Measurements from ENCODE around the gene MTF2.

The MTF2 gene

DNA sequence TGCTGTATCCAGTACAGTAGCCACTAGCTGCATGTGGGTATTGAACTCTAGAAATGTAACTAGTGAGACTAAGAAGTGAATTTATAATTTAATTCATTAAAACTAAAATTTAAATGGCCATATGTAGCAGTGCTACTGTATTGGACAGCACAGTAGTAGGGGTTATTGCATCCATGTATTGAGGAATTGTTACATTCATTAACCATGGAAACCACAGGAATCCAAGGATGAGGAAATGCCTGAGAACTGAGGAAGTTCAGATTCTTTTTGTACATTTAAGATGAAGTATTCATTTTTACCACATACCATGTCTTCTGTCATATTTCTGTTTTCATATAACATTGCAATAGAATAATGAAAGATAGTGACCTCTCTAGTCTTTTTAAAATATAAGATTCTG, 2.6 kb downstream of the MTF2 start:
- DNase-seq, result peak; percentile 2 to 73
- H3K4me2 ChIP-seq (ENCODE audit: low read length), result no peak overlapping the region
- no peak overlapping the region for H2BK120ac ChIP-seq (ENCODE audit: insufficient read depth, low read length, poor library complexity)
- no peak overlapping the region for H3K14ac ChIP-seq (ENCODE audit: low read length)
- no peak overlapping the region for H3K4me3 ChIP-seq (ENCODE audit: low read depth, low read length)
- no peak overlapping the region for H3K9ac ChIP-seq (ENCODE audit: low read length)
- H3K9me3 ChIP-seq (ENCODE audit: insufficient read depth, low read depth, low read length), result no peaks in the 10 kb centered on the region
- H3K27me3 ChIP-seq (ENCODE audit: insufficient read depth, low read length), result no peaks in the 10 kb centered on the region
- H3K36me3 ChIP-seq (ENCODE audit: control insufficient read depth in 1 of 2, insufficient read depth in 2 of 2, low read length in 2 of 2), result peaks cover 7 to 9% of the 10 kb centered on the region in 2 experiments
- no peak overlapping the region for H3K18ac ChIP-seq (ENCODE audit: low read length)
- no peaks in the 10 kb centered on the region for H3K4me1 ChIP-seq (ENCODE audit: control insufficient read depth in 1 of 2, insufficient read depth in 2 of 2, low read length in 2 of 2)
- no peak overlapping the region for H2BK5ac ChIP-seq (ENCODE audit: low read depth, low read length, poor library complexity)
- H3K79me2 ChIP-seq (ENCODE audit: control insufficient read depth, insufficient read depth, low read length, poor library complexity), result peaks cover 19% of the 10 kb centered on the region
- H2AFZ ChIP-seq (ENCODE audit: insufficient read depth, low read length, poor library complexity), result no peak overlapping the region
- no peak overlapping the region for H2AK5ac ChIP-seq (ENCODE audit: low read length)
- H3K79me1 ChIP-seq (ENCODE audit: low read length), result peaks cover 10% of the 10 kb centered on the region
- no peak overlapping the region for H4K8ac ChIP-seq (ENCODE audit: low read depth, low read length)
- H3K23ac ChIP-seq (ENCODE audit: low read length), result no peak overlapping the region
- H2BK12ac ChIP-seq (ENCODE audit: low read length), result no peak overlapping the region
- H4K12ac ChIP-seq (ENCODE audit: low read depth, low read length), result no peak overlapping the region
- H4K91ac ChIP-seq (ENCODE audit: low read depth, low read length), result no peak overlapping the region
- H3K27ac ChIP-seq (ENCODE audit: low read depth, low read length), result no peak overlapping the region
- H3K4ac ChIP-seq (ENCODE audit: low read depth, low read length), result no peak overlapping the region

DNA sequence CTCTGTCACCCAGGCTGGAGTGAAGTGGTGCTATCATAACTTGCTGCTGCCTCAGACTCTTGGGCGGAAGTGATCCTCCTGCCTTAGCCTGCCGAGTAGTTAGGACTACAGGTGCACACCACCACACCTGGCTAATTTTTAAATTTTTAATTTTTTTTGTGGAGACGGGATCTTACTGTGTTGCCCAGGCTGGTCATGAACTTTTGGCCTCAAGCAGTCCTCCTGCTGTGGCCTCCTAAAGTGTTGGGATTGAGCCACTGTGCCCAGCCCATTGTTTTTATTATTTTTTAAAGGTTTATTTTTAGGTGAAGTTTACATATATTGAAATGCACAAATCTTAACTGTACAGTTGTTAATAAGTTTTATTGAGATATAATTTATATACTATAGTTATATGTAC, 3.2 kb downstream of the MTF2 start:
- Histone ChIP-seq H4K91ac (ENCODE audit: low read depth, low read length) (no peak overlapping the region), H3K4me2 (ENCODE audit: low read length) (no peak overlapping the region)
- WGBS (ENCODE audit: extremely low coverage, insufficient coverage, insufficient read length), result no CpG with 5 or more reads among the region's 3 CpGs

DNA sequence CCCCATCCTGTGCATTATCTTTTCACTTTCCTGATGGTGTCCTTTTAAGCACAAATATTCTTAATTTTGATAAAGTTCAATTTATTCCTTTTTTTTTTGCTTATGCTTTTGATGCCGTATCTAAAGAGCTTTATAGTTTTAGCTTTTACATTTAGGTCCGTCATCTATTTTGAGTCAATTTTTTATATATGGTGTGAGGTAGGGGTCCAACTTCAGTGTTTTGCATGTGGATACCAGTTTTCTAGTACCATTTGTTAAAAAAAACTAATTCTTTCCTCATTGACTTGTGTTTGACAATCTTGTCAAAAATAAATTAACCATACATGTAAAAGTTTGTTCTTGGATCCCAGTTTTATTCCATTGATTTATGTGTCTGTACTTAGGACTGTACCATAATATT, 4.9 kb downstream of the MTF2 start:
- Histone ChIP-seq H3K4ac (ENCODE audit: low read depth, low read length) (no peak overlapping the region), H2AK5ac (ENCODE audit: low read length) (no peak overlapping the region), H3K27me3 (ENCODE audit: insufficient read depth, low read length) (no peaks in the 10 kb centered on the region), H3K9ac (ENCODE audit: low read length) (no peak overlapping the region), H3K23ac (ENCODE audit: low read length) (no peak overlapping the region), H2BK5ac (ENCODE audit: low read depth, low read length, poor library complexity) (no peak overlapping the region), H3K79me1 (ENCODE audit: low read length) (peaks cover 8% of the 10 kb centered on the region), H3K36me3 (ENCODE audit: control insufficient read depth in 1 of 2, insufficient read depth in 2 of 2, low read length in 2 of 2) (peaks cover 7 to 12% of the 10 kb centered on the region in 2 experiments), H3K18ac (ENCODE audit: low read length) (no peak overlapping the region), H3K4me2 (ENCODE audit: low read length) (no peak overlapping the region), H3K27ac (ENCODE audit: low read depth, low read length) (no peak overlapping the region), H4K91ac (ENCODE audit: low read depth, low read length) (no peak overlapping the region), H2BK120ac (ENCODE audit: insufficient read depth, low read length, poor library complexity) (no peak overlapping the region), H3K4me3 (ENCODE audit: low read depth, low read length) (no peak overlapping the region), H3K14ac (ENCODE audit: low read length) (no peak overlapping the region), H3K9me3 (ENCODE audit: insufficient read depth, low read depth, low read length) (no peaks in the 10 kb centered on the region), H4K8ac (ENCODE audit: low read depth, low read length) (no peak overlapping the region), H3K4me1 (ENCODE audit: control insufficient read depth in 1 of 2, insufficient read depth in 2 of 2, low read length in 2 of 2) (no peaks in the 10 kb centered on the region), H4K12ac (ENCODE audit: low read depth, low read length) (no peak overlapping the region), H3K79me2 (ENCODE audit: control insufficient read depth, insufficient read depth, low read length, poor library complexity) (peaks cover 21% of the 10 kb centered on the region), H2BK12ac (ENCODE audit: low read length) (no peak overlapping the region), H2AFZ (ENCODE audit: insufficient read depth, low read length, poor library complexity) (no peak overlapping the region)
- no peak for DNase-seq
- WGBS (ENCODE audit: extremely low coverage, insufficient coverage, insufficient read length), result no CpG with 5 or more reads among the region's 2 CpGs

More for the DNA sequence above, 3.2 kb downstream of the MTF2 start:
- Histone ChIP-seq H3K4ac (ENCODE audit: low read depth, low read length) (peak overlapping the region; percentile 76), H3K79me1 (ENCODE audit: low read length) (peaks cover 10% of the 10 kb centered on the region), H2BK12ac (ENCODE audit: low read length) (no peak overlapping the region), H2BK5ac (ENCODE audit: low read depth, low read length, poor library complexity) (no peak overlapping the region), H3K18ac (ENCODE audit: low read length) (no peak overlapping the region), H3K4me1 (ENCODE audit: control insufficient read depth in 1 of 2, insufficient read depth in 2 of 2, low read length in 2 of 2) (no peaks in the 10 kb centered on the region), H3K14ac (ENCODE audit: low read length) (no peak overlapping the region), H3K36me3 (ENCODE audit: control insufficient read depth in 1 of 2, insufficient read depth in 2 of 2, low read length in 2 of 2) (peaks cover 7 to 9% of the 10 kb centered on the region in 2 experiments), H2AFZ (ENCODE audit: insufficient read depth, low read length, poor library complexity) (no peak overlapping the region), H3K27me3 (ENCODE audit: insufficient read depth, low read length) (no peaks in the 10 kb centered on the region), H4K12ac (ENCODE audit: low read depth, low read length) (no peak overlapping the region), H3K9ac (ENCODE audit: low read length) (no peak overlapping the region), H4K8ac (ENCODE audit: low read depth, low read length) (no peak overlapping the region), H2BK120ac (ENCODE audit: insufficient read depth, low read length, poor library complexity) (no peak overlapping the region), H3K4me3 (ENCODE audit: low read depth, low read length) (no peak overlapping the region), H3K79me2 (ENCODE audit: control insufficient read depth, insufficient read depth, low read length, poor library complexity) (peaks cover 19% of the 10 kb centered on the region), H3K23ac (ENCODE audit: low read length) (no peak overlapping the region), H3K27ac (ENCODE audit: low read depth, low read length) (no peak overlapping the region), H2AK5ac (ENCODE audit: low read length) (no peak overlapping the region), H3K9me3 (ENCODE audit: insufficient read depth, low read depth, low read length) (no peaks in the 10 kb centered on the region)
- DNase-seq, result no peak

DNA sequence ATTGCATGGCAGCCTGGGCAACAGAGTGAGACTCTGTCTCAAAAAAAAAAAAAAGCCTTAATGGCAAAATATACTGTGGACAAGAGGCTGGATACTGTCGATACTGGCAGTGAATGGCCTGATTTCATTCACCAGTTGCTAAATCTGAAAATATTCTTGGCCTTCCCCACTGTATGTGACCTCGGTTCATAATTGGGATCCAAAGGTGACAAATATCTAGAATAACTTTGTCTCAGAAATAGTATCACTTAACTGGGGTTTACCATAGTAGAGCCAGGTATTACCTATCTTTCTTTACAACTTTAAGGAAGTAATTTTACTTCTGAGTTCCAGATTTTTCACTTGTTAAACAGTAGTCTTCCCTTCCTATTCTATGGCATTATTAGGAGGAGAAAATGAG, 8.4 kb downstream of the MTF2 start:
- Histone ChIP-seq H3K79me1 (ENCODE audit: low read length) (no peaks in the 10 kb centered on the region), H3K23ac (ENCODE audit: low read length) (no peak overlapping the region), H3K79me2 (ENCODE audit: control insufficient read depth, insufficient read depth, low read length, poor library complexity) (peaks cover 16% of the 10 kb centered on the region), H3K9ac (ENCODE audit: low read length) (no peak overlapping the region), H3K9me3 (ENCODE audit: insufficient read depth, low read depth, low read length) (no peaks in the 10 kb centered on the region), H4K12ac (ENCODE audit: low read depth, low read length) (no peak overlapping the region), H2BK12ac (ENCODE audit: low read length) (no peak overlapping the region), H3K14ac (ENCODE audit: low read length) (no peak overlapping the region), H4K8ac (ENCODE audit: low read depth, low read length) (no peak overlapping the region), H4K91ac (ENCODE audit: low read depth, low read length) (no peak overlapping the region), H2AFZ (ENCODE audit: insufficient read depth, low read length, poor library complexity) (no peak overlapping the region), H3K36me3 (ENCODE audit: control insufficient read depth in 1 of 2, insufficient read depth in 2 of 2, low read length in 2 of 2) (peaks cover 7 to 14% of the 10 kb centered on the region in 2 experiments), H3K4me1 (ENCODE audit: control insufficient read depth in 1 of 2, insufficient read depth in 2 of 2, low read length in 2 of 2) (no peaks in the 10 kb centered on the region), H2BK5ac (ENCODE audit: low read depth, low read length, poor library complexity) (no peak overlapping the region), H3K27me3 (ENCODE audit: insufficient read depth, low read length) (no peaks in the 10 kb centered on the region), H3K27ac (ENCODE audit: low read depth, low read length) (no peak overlapping the region), H2AK5ac (ENCODE audit: low read length) (no peak overlapping the region), H3K4me2 (ENCODE audit: low read length) (no peak overlapping the region), H2BK120ac (ENCODE audit: insufficient read depth, low read length, poor library complexity) (no peak overlapping the region), H3K4ac (ENCODE audit: low read depth, low read length) (no peak overlapping the region), H3K4me3 (ENCODE audit: low read depth, low read length) (no peak overlapping the region), H3K18ac (ENCODE audit: low read length) (no peak overlapping the region)
- WGBS (ENCODE audit: extremely low coverage, insufficient coverage, insufficient read length), result no CpG with 5 or more reads among the region's 2 CpGs
- DNase-seq, result no peak

Measured in trophoblast cell (in vitro differentiated cells and primary cell).